ENCODE data around the gene SYMPK.

SYMPK gene

GRCh38 chr19:45781214-45782161 is 81.5 kb downstream of the SYMPK start:
- DNase-seq (ENCODE audit: low spot score), result no peak

- no peak for DNase-seq (ENCODE audit: low spot score)
These were observed 82.3 kb downstream of the SYMPK start for GRCh38 chr19:45780448-45781213.

- DNase-seq (ENCODE audit: low spot score), result no peak
These were observed 82.8 kb downstream of the SYMPK start for GRCh38 chr19:45780146-45780447.

GRCh38 chr19:45779231-45780145 is 83.5 kb downstream of the SYMPK start:
- DNase-seq (ENCODE audit: low spot score), result peak; percentile 94

GRCh38 chr19:45778010-45778661 is 84.8 kb downstream of the SYMPK start:
- DNase-seq (ENCODE audit: low spot score), result no peak

GRCh38 chr19:45777395-45777961 is 85.5 kb downstream of the SYMPK start:
- DNase-seq (ENCODE audit: low spot score), result no peak

GRCh38 chr19:45774765-45775164 is 88.2 kb downstream of the SYMPK start:
- peak; percentile 65 for DNase-seq (ENCODE audit: low spot score)

- DNase-seq (ENCODE audit: low spot score), result no peak
These were observed 89.6 kb downstream of the SYMPK start for GRCh38 chr19:45773384-45773783.

GRCh38 chr19:45772912-45773311 is 90.0 kb downstream of the SYMPK start:
- no peak for DNase-seq (ENCODE audit: low spot score)

GRCh38 chr19:45772130-45772840 is 90.7 kb downstream of the SYMPK start:
- no peak for DNase-seq (ENCODE audit: low spot score)

GRCh38 chr19:45771311-45771933 is 91.5 kb downstream of the SYMPK start:
- no peak for DNase-seq (ENCODE audit: low spot score)

GRCh38 chr19:45770192-45771101 is 92.5 kb downstream of the SYMPK start:
- peak; percentile 93 for DNase-seq (ENCODE audit: low spot score)

GRCh38 chr19:45769821-45770191 is 93.1 kb downstream of the SYMPK start:
- no peak for DNase-seq (ENCODE audit: low spot score)

- peak; percentile 88 for DNase-seq (ENCODE audit: low spot score)
These were observed 93.8 kb downstream of the SYMPK start, which contains the start of gene SIX5 for GRCh38 chr19:45768984-45769782. Gene SIX5 (minus strand): TSS chr19:45769252. CDS start chr19:45768844, 408 bp downstream.

GRCh38 chr19:45768655-45768983 is 94.3 kb downstream of the SYMPK start:
- DNase-seq (ENCODE audit: low spot score), result no peak

GRCh38 chr19:45767881-45768654 is 94.9 kb downstream of the SYMPK start:
- peak; percentile 49 for DNase-seq (ENCODE audit: low spot score)

GRCh38 chr19:45767410-45767880 is 95.5 kb downstream of the SYMPK start:
- DNase-seq (ENCODE audit: low spot score), result peak; percentile 76

Data from iPS-NIHi11 (cell line).